Panc1 (cell line): ENCODE measurements around the gene SLC35A3. TPM values are rescaled to one million over a fixed set of nuclear protein-coding genes. Genes with fewer than 3 reads are reported as not detected.

Experiments used
- ATAC-seq: fragments of 200-7000 bp; cut with Tn5 transposase; 2 replicates; pipeline ENCODE4 v1.9.1; 2020; ENCODE audit warnings: mild to moderate bottlenecking, moderate library complexity
- BruUV-seq: library from RNA; stranded (reverse); fragments of 400-500 nt; replicated peaks from 2 replicates; lab custom pipeline; 2021; lab: Mats Ljungman, UMichigan
- CTCF ChIA-PET: fragments of 300-600 bp; sonication (Branson Sonifier 250); formaldehyde crosslinking; loops from one replicate; lab custom pipeline; 2022; ENCODE audit warnings: antibody characterized with exemption; lab: Charles Lee
- POLR2A ChIA-PET: fragments of 300-600 bp; sonication (Branson Sonifier 250); formaldehyde crosslinking; loops from one replicate; lab custom pipeline; 2022; ENCODE audit warnings: antibody characterized with exemption; lab: Charles Lee
- DNase-seq: peaks from one replicate; pipeline ENCODE4 v3.0.0-alpha.2; 2010; ENCODE audit warnings: low read depth, low spot score
- H3K27ac ChIP-seq: 2 replicates; pipeline ENCODE4 v1.5.1; 2011; ENCODE audit warnings: mild to moderate bottlenecking, low read length, inconsistent platforms
- H3K27me3 ChIP-seq: fragments of 200-500 bp; sonication (Bioruptor generic); 2 replicates; pipeline ENCODE4 v1.6.0; 2014; ENCODE audit warnings: low read length, inconsistent platforms; ENCODE audit not compliant: control insufficient read depth, insufficient read depth
- H3K36me3 ChIP-seq: fragments of 200-500 bp; sonication (Bioruptor generic); 2 replicates; pipeline ENCODE4 v1.5.1; 2014; ENCODE audit warnings: inconsistent platforms, mild to moderate bottlenecking, low read length, moderate library complexity; ENCODE audit not compliant: control insufficient read depth, insufficient read depth
- H3K4me1 ChIP-seq: 2 replicates; pipeline ENCODE4 v1.5.1; 2011; ENCODE audit warnings: inconsistent platforms, mild to moderate bottlenecking, low read length, moderate library complexity; ENCODE audit not compliant: control insufficient read depth, insufficient read depth
- H3K4me3 ChIP-seq, 2 experiments: 2 replicates each; pipeline ENCODE4 v1.5.1; 2011 to 2012; ENCODE audit warnings: low read depth in 2 of 2, low read length in 2 of 2, mild to moderate bottlenecking in 2 of 2, inconsistent platforms in 1 of 2, moderate library complexity in 1 of 2
- H3K9me3 ChIP-seq: fragments of 200-500 bp; sonication (Bioruptor generic); 2 replicates; pipeline ENCODE4 v1.5.1; 2014; ENCODE audit warnings: low read depth, mild to moderate bottlenecking, inconsistent platforms, low read length, moderate library complexity; ENCODE audit not compliant: control insufficient read depth, insufficient read depth
- POLR2AphosphoS5 ChIP-seq: IDR thresholded peaks from 2 replicates; pipeline ENCODE4 v1.6.1; 2012; ENCODE audit warnings: mild to moderate bottlenecking, low read depth, low read length, moderate library complexity
- SIN3A ChIP-seq: IDR thresholded peaks from 2 replicates; pipeline ENCODE4 v1.6.1; 2012; ENCODE audit warnings: low read depth, mild to moderate bottlenecking, low read length, moderate library complexity, borderline replicate concordance; ENCODE audit not compliant: insufficient read depth
- TCF7L2 ChIP-seq: IDR thresholded peaks from 2 replicates; pipeline ENCODE4 v1.6.1; 2011; ENCODE audit warnings: mild to moderate bottlenecking, low read depth, low read length, inconsistent platforms
- in situ Hi-C: cut with HindIII; loops from 2 replicates; pipeline ENCODE4 v1.10.0; 2016; ENCODE audit warnings: low sequenced_read_pairs, low pct_unique_long_range_greater_than_20kb
- intact Hi-C: fragments of 100-400 bp; cut with micrococcal nuclease; formaldehyde crosslinking; loops from one replicate; pipeline ENCODE4 v1.10.0; 2022; ENCODE audit not compliant: unreplicated experiment
- total RNA-seq: library from RNA; stranded (reverse); gene quantifications from one replicate; pipeline ENCODE4 v1.2.1, GENCODE V29; 2021; ENCODE audit not compliant: unreplicated experiment
- TF ChIP-seq, protein P1 (sequence below): fragments of 450-650 bp; IDR thresholded peaks from 2 replicates; pipeline ENCODE4 v1.5.1; 2017; ENCODE audit warnings: mild to moderate bottlenecking

SLC35A3 gene
- total RNA-seq, 1 experiment from 2014 or later = 15.9 TPM

DNA sequence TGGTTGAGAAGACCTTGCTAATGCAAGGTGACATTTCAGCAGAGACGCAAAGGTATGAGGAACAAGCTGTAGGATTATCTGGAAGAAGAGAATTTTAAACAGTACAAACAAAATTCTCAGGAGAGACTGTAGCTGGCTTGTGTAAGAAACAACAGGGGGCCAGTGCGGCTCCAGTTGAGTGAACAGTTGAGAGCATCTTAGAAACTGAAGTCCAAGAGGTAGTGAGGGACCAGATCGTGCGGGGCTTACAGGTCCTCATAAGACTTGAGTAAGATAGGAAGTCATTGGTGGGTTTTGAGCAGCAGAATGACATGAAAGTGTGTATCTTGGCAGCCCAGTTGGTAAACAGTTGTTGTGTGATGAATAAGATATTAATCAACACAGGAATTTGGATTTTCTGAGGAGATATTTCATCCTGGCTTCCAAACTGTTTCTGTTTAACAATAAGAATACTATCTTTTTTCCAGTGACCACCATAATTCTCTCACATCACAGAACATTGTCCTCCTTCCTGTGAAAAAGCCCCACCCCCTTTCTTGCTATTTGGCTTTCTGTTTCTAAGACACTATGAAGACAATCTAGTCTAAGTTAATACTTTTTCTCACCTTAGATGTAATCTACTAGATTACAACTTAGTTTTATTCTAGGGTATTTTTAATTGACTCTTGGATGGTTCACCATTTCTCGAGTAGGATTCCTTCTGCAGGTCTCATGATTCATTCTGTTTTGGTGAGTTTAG is 100.6 kb downstream of the SLC35A3 start:
- no peak overlapping the region for H3K4me3 ChIP-seq
- in situ Hi-C loops (no loop called here), intact Hi-C loops (no loop called here)
- CTCF ChIA-PET = interaction anchor here (0.6 kb wide), 1 partner anchor 302 kb away, joined by 8 read pairs; no protein-coding TSS in a partner anchor
- H3K9me3 ChIP-seq = no peaks in the 10 kb centered on the region
- H3K4me1 ChIP-seq = no peaks in the 10 kb centered on the region
- DNase-seq (no peak), ATAC-seq (no peak)
- H3K36me3 ChIP-seq = peaks cover 13% of the 10 kb centered on the region
- no peak overlapping the region for H3K27ac ChIP-seq
- POLR2A ChIA-PET = no interaction called here
- no peaks in the 10 kb centered on the region for H3K27me3 ChIP-seq
- TF ChIP-seq TCF7L2 = no peak
- no TSS peak for BruUV-seq

DNA sequence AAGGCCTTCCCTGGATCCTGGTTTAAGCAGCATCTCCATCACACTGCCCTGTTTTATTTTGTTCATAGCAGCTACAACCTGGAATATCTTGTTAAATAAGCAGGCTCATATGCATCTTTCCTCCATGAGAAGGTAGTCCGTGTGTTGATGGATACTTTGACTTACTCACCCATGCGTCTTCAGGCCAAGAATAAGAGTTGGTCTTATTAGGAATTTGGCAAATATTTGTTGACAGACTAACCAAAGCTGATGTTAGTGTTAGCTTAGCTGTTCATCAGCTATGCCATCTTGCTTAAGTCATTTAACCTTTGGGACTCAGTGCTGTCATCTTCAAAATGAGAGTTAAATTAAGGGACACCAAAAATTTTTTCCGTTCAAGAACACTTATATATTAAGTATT is 103.7 kb downstream of the SLC35A3 start:
- ChIA-PET POLR2A (no interaction called here), CTCF (no interaction called here)
- intact Hi-C loops (no loop called here), in situ Hi-C loops (no loop called here)
- Histone ChIP-seq H3K36me3 (peaks cover 18% of the 10 kb centered on the region; the same call in 1 of the 2 replicates), H3K27ac (no peak overlapping the region), H3K27me3 (no peaks in the 10 kb centered on the region), H3K4me3 (no peak overlapping the region), H3K4me1 (no peaks in the 10 kb centered on the region), H3K9me3 (no peaks in the 10 kb centered on the region)
- TF ChIP-seq SIN3A (no peak), TCF7L2 (no peak)
- TF ChIP-seq, protein P1, sequence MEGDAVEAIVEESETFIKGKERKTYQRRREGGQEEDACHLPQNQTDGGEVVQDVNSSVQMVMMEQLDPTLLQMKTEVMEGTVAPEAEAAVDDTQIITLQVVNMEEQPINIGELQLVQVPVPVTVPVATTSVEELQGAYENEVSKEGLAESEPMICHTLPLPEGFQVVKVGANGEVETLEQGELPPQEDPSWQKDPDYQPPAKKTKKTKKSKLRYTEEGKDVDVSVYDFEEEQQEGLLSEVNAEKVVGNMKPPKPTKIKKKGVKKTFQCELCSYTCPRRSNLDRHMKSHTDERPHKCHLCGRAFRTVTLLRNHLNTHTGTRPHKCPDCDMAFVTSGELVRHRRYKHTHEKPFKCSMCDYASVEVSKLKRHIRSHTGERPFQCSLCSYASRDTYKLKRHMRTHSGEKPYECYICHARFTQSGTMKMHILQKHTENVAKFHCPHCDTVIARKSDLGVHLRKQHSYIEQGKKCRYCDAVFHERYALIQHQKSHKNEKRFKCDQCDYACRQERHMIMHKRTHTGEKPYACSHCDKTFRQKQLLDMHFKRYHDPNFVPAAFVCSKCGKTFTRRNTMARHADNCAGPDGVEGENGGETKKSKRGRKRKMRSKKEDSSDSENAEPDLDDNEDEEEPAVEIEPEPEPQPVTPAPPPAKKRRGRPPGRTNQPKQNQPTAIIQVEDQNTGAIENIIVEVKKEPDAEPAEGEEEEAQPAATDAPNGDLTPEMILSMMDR = no peak
- no peak for DNase-seq
- ATAC-seq = no peak
- BruUV-seq = no TSS peak

DNA sequence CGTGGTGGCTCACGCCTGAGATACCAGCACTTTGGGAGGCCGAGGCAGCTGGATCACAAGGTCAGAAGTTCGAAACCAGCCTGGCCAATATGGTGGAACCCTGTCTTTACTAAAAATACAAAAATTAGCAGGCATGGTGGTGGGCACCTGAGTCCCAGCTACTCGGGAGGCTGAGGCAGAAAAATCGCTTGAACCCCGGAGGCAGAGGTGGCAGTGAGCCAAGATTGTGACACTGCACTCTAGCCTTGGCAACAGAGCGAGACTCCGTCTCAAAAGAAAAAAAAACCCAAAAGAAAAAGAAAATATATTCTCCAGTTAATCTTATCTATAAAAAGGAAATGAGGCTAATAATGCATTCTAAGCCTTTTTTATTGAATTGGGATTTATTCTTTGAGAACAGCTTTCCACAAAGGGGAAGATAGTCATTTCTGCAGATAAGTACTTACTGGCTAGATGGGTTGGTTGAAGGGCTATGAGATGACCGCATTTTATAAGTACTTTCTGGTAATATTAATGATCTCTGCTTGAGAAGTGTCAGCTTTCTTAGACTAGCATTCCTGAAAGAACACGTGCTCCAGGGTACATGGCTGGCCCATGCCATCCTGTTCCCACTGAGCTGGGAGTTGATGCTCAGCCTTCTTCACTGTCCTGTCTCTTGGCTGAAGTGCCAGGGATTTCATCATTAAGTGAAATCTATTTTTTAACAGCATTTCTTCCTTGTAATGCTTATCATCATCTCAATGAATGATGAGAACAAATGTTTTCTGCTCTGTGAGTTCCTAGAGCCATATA is 105.0 kb downstream of the SLC35A3 start:
- intact Hi-C loops = no loop called here
- Histone ChIP-seq H3K27me3 (no peaks in the 10 kb centered on the region), H3K36me3 (peaks cover 15% of the 10 kb centered on the region; the same call in 1 of the 2 replicates), H3K4me1 (no peaks in the 10 kb centered on the region), H3K4me3 (no peak overlapping the region), H3K9me3 (no peaks in the 10 kb centered on the region), H3K27ac (no peak overlapping the region)
- POLR2A ChIA-PET = no interaction called here
- in situ Hi-C loops = no loop called here
- CTCF ChIA-PET = no interaction called here
- ATAC-seq (no peak), DNase-seq (no peak)
- TF ChIP-seq SIN3A (no peak), POLR2AphosphoS5 (no peak)
- no TSS peak for BruUV-seq

DNA sequence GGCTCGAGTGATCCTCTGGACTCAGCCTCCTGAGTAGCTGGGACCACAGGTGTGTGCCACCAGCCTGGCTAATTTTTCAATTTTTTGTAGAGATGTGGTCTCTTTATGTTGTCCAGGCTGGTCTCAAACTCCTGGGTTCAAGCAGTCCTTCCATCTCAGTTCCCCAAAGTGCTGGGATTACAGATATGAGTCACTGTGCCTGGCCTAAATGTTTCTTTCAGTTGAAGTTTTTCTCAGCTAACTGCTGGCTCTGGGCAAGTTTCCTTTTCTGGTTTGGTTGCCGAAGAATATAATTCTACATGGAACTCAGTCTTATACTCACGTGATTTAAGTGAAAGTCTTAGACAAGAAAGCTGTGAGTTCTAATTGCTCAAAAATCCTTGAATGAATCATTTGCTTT is 106.0 kb downstream of the SLC35A3 start:
- in situ Hi-C loops = no loop called here
- no peaks in the 10 kb centered on the region for H3K4me1 ChIP-seq
- POLR2A ChIA-PET = no interaction called here
- H3K27ac ChIP-seq = no peak overlapping the region
- no peak overlapping the region for H3K4me3 ChIP-seq
- H3K36me3 ChIP-seq = peaks cover 19% of the 10 kb centered on the region
- DNase-seq (no peak), ATAC-seq (no peak)
- intact Hi-C loops = no loop called here
- TF ChIP-seq, protein P1 = no peak
- CTCF ChIA-PET = no interaction called here
- H3K9me3 ChIP-seq = no peaks in the 10 kb centered on the region
- no TSS peak for BruUV-seq
- no peaks in the 10 kb centered on the region for H3K27me3 ChIP-seq
